Panc1 (cell line): ENCODE results near the gene SLC1A2. TPM values are rescaled to one million over a fixed set of nuclear protein-coding genes. Genes with fewer than 3 reads are reported as not detected.

Source experiments
- ATAC-seq: fragments of 200-7000 bp; cut with Tn5 transposase; 2 replicates; pipeline ENCODE4 v1.9.1; 2020; ENCODE audit warnings: mild to moderate bottlenecking, moderate library complexity
- BruUV-seq: library from RNA; stranded (reverse); fragments of 400-500 nt; replicated peaks from 2 replicates; lab custom pipeline; 2021; lab: Mats Ljungman, UMichigan
- CTCF ChIA-PET: fragments of 300-600 bp; sonication (Branson Sonifier 250); formaldehyde crosslinking; loops from one replicate; lab custom pipeline; 2022; ENCODE audit warnings: antibody characterized with exemption; lab: Charles Lee
- POLR2A ChIA-PET: fragments of 300-600 bp; sonication (Branson Sonifier 250); formaldehyde crosslinking; loops from one replicate; lab custom pipeline; 2022; ENCODE audit warnings: antibody characterized with exemption; lab: Charles Lee
- DNase-seq: peaks from one replicate; pipeline ENCODE4 v3.0.0-alpha.2; 2010; ENCODE audit warnings: low read depth, low spot score
- H3K27ac ChIP-seq: 2 replicates; pipeline ENCODE4 v1.5.1; 2011; ENCODE audit warnings: mild to moderate bottlenecking, low read length, inconsistent platforms
- H3K27me3 ChIP-seq: fragments of 200-500 bp; sonication (Bioruptor generic); 2 replicates; pipeline ENCODE4 v1.6.0; 2014; ENCODE audit warnings: low read length, inconsistent platforms; ENCODE audit not compliant: control insufficient read depth, insufficient read depth
- H3K36me3 ChIP-seq: fragments of 200-500 bp; sonication (Bioruptor generic); 2 replicates; pipeline ENCODE4 v1.5.1; 2014; ENCODE audit warnings: inconsistent platforms, mild to moderate bottlenecking, low read length, moderate library complexity; ENCODE audit not compliant: control insufficient read depth, insufficient read depth
- H3K4me1 ChIP-seq: 2 replicates; pipeline ENCODE4 v1.5.1; 2011; ENCODE audit warnings: inconsistent platforms, mild to moderate bottlenecking, low read length, moderate library complexity; ENCODE audit not compliant: control insufficient read depth, insufficient read depth
- H3K4me3 ChIP-seq, 2 experiments: 2 replicates each; pipeline ENCODE4 v1.5.1; 2011 to 2012; ENCODE audit warnings: low read depth in 2 of 2, low read length in 2 of 2, mild to moderate bottlenecking in 2 of 2, inconsistent platforms in 1 of 2, moderate library complexity in 1 of 2
- H3K9me3 ChIP-seq: fragments of 200-500 bp; sonication (Bioruptor generic); 2 replicates; pipeline ENCODE4 v1.5.1; 2014; ENCODE audit warnings: low read depth, mild to moderate bottlenecking, inconsistent platforms, low read length, moderate library complexity; ENCODE audit not compliant: control insufficient read depth, insufficient read depth
- POLR2AphosphoS5 ChIP-seq: IDR thresholded peaks from 2 replicates; pipeline ENCODE4 v1.6.1; 2012; ENCODE audit warnings: mild to moderate bottlenecking, low read depth, low read length, moderate library complexity
- SIN3A ChIP-seq: IDR thresholded peaks from 2 replicates; pipeline ENCODE4 v1.6.1; 2012; ENCODE audit warnings: low read depth, mild to moderate bottlenecking, low read length, moderate library complexity, borderline replicate concordance; ENCODE audit not compliant: insufficient read depth
- TCF7L2 ChIP-seq: IDR thresholded peaks from 2 replicates; pipeline ENCODE4 v1.6.1; 2011; ENCODE audit warnings: mild to moderate bottlenecking, low read depth, low read length, inconsistent platforms
- in situ Hi-C: cut with HindIII; loops from 2 replicates; pipeline ENCODE4 v1.10.0; 2016; ENCODE audit warnings: low sequenced_read_pairs, low pct_unique_long_range_greater_than_20kb
- intact Hi-C: fragments of 100-400 bp; cut with micrococcal nuclease; formaldehyde crosslinking; loops from one replicate; pipeline ENCODE4 v1.10.0; 2022; ENCODE audit not compliant: unreplicated experiment
- total RNA-seq: library from RNA; stranded (reverse); gene quantifications from one replicate; pipeline ENCODE4 v1.2.1, GENCODE V29; 2021; ENCODE audit not compliant: unreplicated experiment
- TF ChIP-seq, protein P1 (sequence below): fragments of 450-650 bp; IDR thresholded peaks from 2 replicates; pipeline ENCODE4 v1.5.1; 2017; ENCODE audit warnings: mild to moderate bottlenecking
- TF ChIP-seq, protein P2 (sequence below), 2 experiments: IDR thresholded peaks; 2 replicates each; pipeline ENCODE4 v1.6.1; 2011 to 2012; ENCODE audit warnings: low read depth in 2 of 2, control low read depth in 1 of 2, low read length in 1 of 2, mild to moderate bottlenecking in 1 of 2, moderate library complexity in 1 of 2; ENCODE audit not compliant: insufficient read depth in 1 of 2

The SLC1A2 gene
- total RNA-seq, 1 experiment from 2014 or later, result 0.21 TPM

DNA sequence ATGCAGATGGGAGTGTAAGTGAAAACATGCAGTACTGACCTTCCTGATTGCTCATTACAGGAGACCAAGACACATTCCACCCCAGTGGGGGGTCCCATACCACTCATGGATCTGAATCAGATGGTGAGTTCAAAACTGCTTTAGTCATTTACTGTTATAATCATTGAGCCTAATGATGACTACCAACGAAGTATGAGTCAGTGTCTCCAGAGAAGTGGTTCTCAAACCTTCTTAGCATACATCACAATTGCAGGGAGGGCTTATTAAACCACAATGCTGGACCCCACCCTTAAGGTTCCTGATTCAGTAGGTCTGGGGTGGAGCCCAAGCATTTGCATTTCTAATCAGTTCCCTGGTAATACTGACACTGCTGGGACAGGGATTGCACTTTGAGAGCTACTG, 204.6 kb downstream of the SLC1A2 start:
- H3K9me3 ChIP-seq, result no peaks in the 10 kb centered on the region
- peak overlapping the region; percentile 67 for H3K27ac ChIP-seq
- peak; percentile 47 for DNase-seq
- ChIA-PET POLR2A (no interaction called here), CTCF (no interaction called here)
- H3K27me3 ChIP-seq, result no peaks in the 10 kb centered on the region
- BruUV-seq, result no TSS peak
- TF ChIP-seq SIN3A, result no peak
- no peak for TF ChIP-seq POLR2AphosphoS5
- TF ChIP-seq, protein P1, sequence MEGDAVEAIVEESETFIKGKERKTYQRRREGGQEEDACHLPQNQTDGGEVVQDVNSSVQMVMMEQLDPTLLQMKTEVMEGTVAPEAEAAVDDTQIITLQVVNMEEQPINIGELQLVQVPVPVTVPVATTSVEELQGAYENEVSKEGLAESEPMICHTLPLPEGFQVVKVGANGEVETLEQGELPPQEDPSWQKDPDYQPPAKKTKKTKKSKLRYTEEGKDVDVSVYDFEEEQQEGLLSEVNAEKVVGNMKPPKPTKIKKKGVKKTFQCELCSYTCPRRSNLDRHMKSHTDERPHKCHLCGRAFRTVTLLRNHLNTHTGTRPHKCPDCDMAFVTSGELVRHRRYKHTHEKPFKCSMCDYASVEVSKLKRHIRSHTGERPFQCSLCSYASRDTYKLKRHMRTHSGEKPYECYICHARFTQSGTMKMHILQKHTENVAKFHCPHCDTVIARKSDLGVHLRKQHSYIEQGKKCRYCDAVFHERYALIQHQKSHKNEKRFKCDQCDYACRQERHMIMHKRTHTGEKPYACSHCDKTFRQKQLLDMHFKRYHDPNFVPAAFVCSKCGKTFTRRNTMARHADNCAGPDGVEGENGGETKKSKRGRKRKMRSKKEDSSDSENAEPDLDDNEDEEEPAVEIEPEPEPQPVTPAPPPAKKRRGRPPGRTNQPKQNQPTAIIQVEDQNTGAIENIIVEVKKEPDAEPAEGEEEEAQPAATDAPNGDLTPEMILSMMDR, result no peak
- TF ChIP-seq TCF7L2, result no peak
- TF ChIP-seq, protein P2, sequence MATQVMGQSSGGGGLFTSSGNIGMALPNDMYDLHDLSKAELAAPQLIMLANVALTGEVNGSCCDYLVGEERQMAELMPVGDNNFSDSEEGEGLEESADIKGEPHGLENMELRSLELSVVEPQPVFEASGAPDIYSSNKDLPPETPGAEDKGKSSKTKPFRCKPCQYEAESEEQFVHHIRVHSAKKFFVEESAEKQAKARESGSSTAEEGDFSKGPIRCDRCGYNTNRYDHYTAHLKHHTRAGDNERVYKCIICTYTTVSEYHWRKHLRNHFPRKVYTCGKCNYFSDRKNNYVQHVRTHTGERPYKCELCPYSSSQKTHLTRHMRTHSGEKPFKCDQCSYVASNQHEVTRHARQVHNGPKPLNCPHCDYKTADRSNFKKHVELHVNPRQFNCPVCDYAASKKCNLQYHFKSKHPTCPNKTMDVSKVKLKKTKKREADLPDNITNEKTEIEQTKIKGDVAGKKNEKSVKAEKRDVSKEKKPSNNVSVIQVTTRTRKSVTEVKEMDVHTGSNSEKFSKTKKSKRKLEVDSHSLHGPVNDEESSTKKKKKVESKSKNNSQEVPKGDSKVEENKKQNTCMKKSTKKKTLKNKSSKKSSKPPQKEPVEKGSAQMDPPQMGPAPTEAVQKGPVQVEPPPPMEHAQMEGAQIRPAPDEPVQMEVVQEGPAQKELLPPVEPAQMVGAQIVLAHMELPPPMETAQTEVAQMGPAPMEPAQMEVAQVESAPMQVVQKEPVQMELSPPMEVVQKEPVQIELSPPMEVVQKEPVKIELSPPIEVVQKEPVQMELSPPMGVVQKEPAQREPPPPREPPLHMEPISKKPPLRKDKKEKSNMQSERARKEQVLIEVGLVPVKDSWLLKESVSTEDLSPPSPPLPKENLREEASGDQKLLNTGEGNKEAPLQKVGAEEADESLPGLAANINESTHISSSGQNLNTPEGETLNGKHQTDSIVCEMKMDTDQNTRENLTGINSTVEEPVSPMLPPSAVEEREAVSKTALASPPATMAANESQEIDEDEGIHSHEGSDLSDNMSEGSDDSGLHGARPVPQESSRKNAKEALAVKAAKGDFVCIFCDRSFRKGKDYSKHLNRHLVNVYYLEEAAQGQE (IDR thresholded peaks at IDR 0.05; ENCODE audit: insufficient read depth in 1 of 2, low read depth in 2 of 2, low read length in 1 of 2), result no peak
- H3K4me1 ChIP-seq, result peaks cover 79% of the 10 kb centered on the region
- in situ Hi-C loops (no loop called here), intact Hi-C loops (no loop called here)
- peak; percentile 11; the same call in 1 of the 2 replicates for ATAC-seq
- H3K4me3 ChIP-seq, result no peak overlapping the region
- H3K36me3 ChIP-seq, result peaks cover 57% of the 10 kb centered on the region

DNA sequence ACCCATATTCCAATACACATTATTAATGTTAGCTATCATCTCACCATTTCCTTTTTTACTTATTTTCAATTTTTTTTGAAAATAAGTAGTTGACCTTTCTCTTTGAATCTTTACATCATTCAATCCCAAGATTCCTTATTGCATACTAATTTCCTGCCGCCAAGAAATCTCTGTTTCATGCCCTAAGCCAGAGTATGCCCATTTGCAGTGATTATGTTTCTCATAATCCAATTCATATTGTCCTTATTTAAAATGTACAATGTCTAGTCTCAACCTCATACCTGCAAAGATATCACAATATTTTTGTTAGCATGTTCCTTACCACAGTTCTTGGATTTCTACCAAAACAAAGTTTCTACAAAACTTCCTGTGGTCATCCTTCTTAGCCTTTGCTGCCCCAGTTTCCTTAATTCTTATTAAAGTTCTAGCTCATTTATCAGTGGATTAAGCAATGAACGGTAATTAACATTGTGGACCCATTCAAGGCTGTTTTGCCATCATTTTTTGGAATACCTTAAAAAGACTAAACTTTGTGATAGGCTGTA, 205.1 kb downstream of the SLC1A2 start:
- no peaks in the 10 kb centered on the region for H3K27me3 ChIP-seq
- no TSS peak for BruUV-seq
- TF ChIP-seq, protein P1, result no peak
- TF ChIP-seq, protein P2 (IDR thresholded peaks at IDR 0.05; ENCODE audit: insufficient read depth in 1 of 2, low read depth in 2 of 2, low read length in 1 of 2), result no peak
- in situ Hi-C loops (no loop called here), intact Hi-C loops (no loop called here)
- DNase-seq (no peak), ATAC-seq (no peak)
- peak overlapping the region; percentile 67 for H3K27ac ChIP-seq
- no peaks in the 10 kb centered on the region for H3K9me3 ChIP-seq
- peaks cover 57% of the 10 kb centered on the region for H3K36me3 ChIP-seq
- H3K4me1 ChIP-seq, result peaks cover 75% of the 10 kb centered on the region
- ChIA-PET POLR2A (no interaction called here), CTCF (no interaction called here)
- no peak overlapping the region for H3K4me3 ChIP-seq
